ENCODE results near the gene SORCS1.

Gene SORCS1

GRCh38 chr10:106713846-106714245, 450.7 kb downstream of the SORCS1 start:
- TF ChIP-seq EZH2 (IDR thresholded peaks at IDR 0.05; ENCODE audit: borderline replicate concordance, low read length): no peak
- TF ChIP-seq CTCF (IDR thresholded peaks at IDR 0.05; ENCODE audit: low read length): no peak
- Histone ChIP-seq H3K79me2 (ENCODE audit: insufficient read depth, low read length) (no peaks in the 10 kb centered on the region), H3K27ac (ENCODE audit: low read depth, low read length, poor library complexity, severe bottlenecking) (no peak overlapping the region), H3K4me3 (ENCODE audit: low read depth, low read length, poor library complexity, severe bottlenecking) (no peak overlapping the region), H3K9me3 (ENCODE audit: low read length) (no peaks in the 10 kb centered on the region), H3K4me2 (ENCODE audit: low read length) (no peak overlapping the region), H3K27me3 (ENCODE audit: insufficient read depth, low read length) (no peaks in the 10 kb centered on the region), H4K20me1 (ENCODE audit: insufficient read depth, low read length) (no peaks in the 10 kb centered on the region), H3K4me1 (ENCODE audit: insufficient read depth, low read length, severe bottlenecking) (no peaks in the 10 kb centered on the region), H3K9ac (ENCODE audit: low read length) (no peak overlapping the region), H3K9me2 (ENCODE audit: low read depth, low read length) (no peaks in the 10 kb centered on the region), H2AFZ (ENCODE audit: low read length) (no peak overlapping the region), H3K36me3 (ENCODE audit: insufficient read depth, low read length) (no peaks in the 10 kb centered on the region), H3F3A (ENCODE audit: insufficient read depth, low read length) (no peaks in the 10 kb centered on the region)

GRCh38 chr10:106712988-106713387, 451.5 kb downstream of the SORCS1 start:
- Histone ChIP-seq H3K4me1 (ENCODE audit: insufficient read depth, low read length, severe bottlenecking) (no peaks in the 10 kb centered on the region), H3K4me2 (ENCODE audit: low read length) (no peak overlapping the region), H3K4me3 (ENCODE audit: low read depth, low read length, poor library complexity, severe bottlenecking) (no peak overlapping the region), H3K79me2 (ENCODE audit: insufficient read depth, low read length) (no peaks in the 10 kb centered on the region), H2AFZ (ENCODE audit: low read length) (no peak overlapping the region), H4K20me1 (ENCODE audit: insufficient read depth, low read length) (no peaks in the 10 kb centered on the region), H3K27ac (ENCODE audit: low read depth, low read length, poor library complexity, severe bottlenecking) (no peak overlapping the region), H3K36me3 (ENCODE audit: insufficient read depth, low read length) (no peaks in the 10 kb centered on the region), H3K9me2 (ENCODE audit: low read depth, low read length) (no peaks in the 10 kb centered on the region), H3K27me3 (ENCODE audit: insufficient read depth, low read length) (no peaks in the 10 kb centered on the region), H3K9me3 (ENCODE audit: low read length) (no peaks in the 10 kb centered on the region), H3F3A (ENCODE audit: insufficient read depth, low read length) (no peaks in the 10 kb centered on the region), H3K9ac (ENCODE audit: low read length) (no peak overlapping the region)
- no peak for TF ChIP-seq EZH2 (IDR thresholded peaks at IDR 0.05; ENCODE audit: borderline replicate concordance, low read length)
- TF ChIP-seq CTCF (IDR thresholded peaks at IDR 0.05; ENCODE audit: low read length): no peak

GRCh38 chr10:106711313-106711906, 453.1 kb downstream of the SORCS1 start:
- no peak overlapping the region for H3K9ac ChIP-seq (ENCODE audit: low read length)
- no peaks in the 10 kb centered on the region for H3F3A ChIP-seq (ENCODE audit: insufficient read depth, low read length)
- no peaks in the 10 kb centered on the region for H3K4me1 ChIP-seq (ENCODE audit: insufficient read depth, low read length, severe bottlenecking)
- no peaks in the 10 kb centered on the region for H3K9me2 ChIP-seq (ENCODE audit: low read depth, low read length)
- no peaks in the 10 kb centered on the region for H3K27me3 ChIP-seq (ENCODE audit: insufficient read depth, low read length)
- TF ChIP-seq CTCF (IDR thresholded peaks at IDR 0.05; ENCODE audit: low read length): peak; percentile 78
- TF ChIP-seq EZH2 (IDR thresholded peaks at IDR 0.05; ENCODE audit: borderline replicate concordance, low read length): no peak
- H3K9me3 ChIP-seq (ENCODE audit: low read length): no peaks in the 10 kb centered on the region
- no peak overlapping the region for H3K4me3 ChIP-seq (ENCODE audit: low read depth, low read length, poor library complexity, severe bottlenecking)
- no peaks in the 10 kb centered on the region for H4K20me1 ChIP-seq (ENCODE audit: insufficient read depth, low read length)
- H3K4me2 ChIP-seq (ENCODE audit: low read length): no peak overlapping the region
- no peak overlapping the region for H2AFZ ChIP-seq (ENCODE audit: low read length)
- no peak overlapping the region for H3K27ac ChIP-seq (ENCODE audit: low read depth, low read length, poor library complexity, severe bottlenecking)
- H3K79me2 ChIP-seq (ENCODE audit: insufficient read depth, low read length): no peaks in the 10 kb centered on the region
- H3K36me3 ChIP-seq (ENCODE audit: insufficient read depth, low read length): no peaks in the 10 kb centered on the region
